ENCODE measurements around the gene ECD. TPM values are rescaled to one million over a fixed set of nuclear protein-coding genes. Genes with fewer than 3 reads are reported as not detected.

The ECD gene
- total and polyA plus RNA-seq, 10 of the 15 experiments (the other 5 are each of a cell fraction or from before 2014, with no cell fraction given): 27.3 to 61.6 (median 44.0) TPM

DNA sequence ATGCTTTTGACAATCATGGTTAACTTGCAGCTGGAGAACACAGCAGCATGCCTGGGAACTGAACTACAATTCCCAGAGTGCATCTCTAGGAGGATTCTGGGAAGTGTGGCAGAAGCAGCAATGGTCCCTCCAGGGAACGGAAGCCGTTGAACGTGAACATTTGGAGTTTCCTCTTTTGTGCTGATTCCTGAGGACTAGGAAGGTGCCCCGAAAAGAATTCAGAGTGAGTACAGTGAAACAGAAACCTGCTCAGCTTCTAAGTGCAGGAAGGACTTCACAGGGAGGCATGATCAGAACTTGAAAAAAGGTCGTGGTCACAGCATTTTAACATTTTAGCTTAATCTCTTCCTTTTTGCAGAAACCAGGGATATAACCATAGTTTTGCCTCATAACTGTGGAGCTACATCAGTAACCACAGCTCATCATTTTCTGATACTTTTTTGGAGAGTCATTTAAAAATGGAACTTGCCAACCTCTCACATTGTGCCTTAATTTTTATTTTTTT, 57.4 kb downstream of the ECD start, which contains the start of gene NUDT13 (continued):
- no peak for TF ChIP-seq NR2C2 (IDR thresholded peaks at IDR 0.05; ENCODE audit: borderline replicate concordance, control insufficient read depth, insufficient read length, low read depth)
- TF ChIP-seq MYB (IDR thresholded peaks at IDR 0.05; ENCODE audit: borderline replicate concordance, low read depth, low read length): peak; percentile 54; the same call in 1 of the 2 replicates
- TF ChIP-seq MTA3 (IDR thresholded peaks at IDR 0.05; ENCODE audit: borderline replicate concordance, low read length): no peak
- TF ChIP-seq FOXK2 (IDR thresholded peaks at IDR 0.05): no peak
- TF ChIP-seq, protein P1, sequence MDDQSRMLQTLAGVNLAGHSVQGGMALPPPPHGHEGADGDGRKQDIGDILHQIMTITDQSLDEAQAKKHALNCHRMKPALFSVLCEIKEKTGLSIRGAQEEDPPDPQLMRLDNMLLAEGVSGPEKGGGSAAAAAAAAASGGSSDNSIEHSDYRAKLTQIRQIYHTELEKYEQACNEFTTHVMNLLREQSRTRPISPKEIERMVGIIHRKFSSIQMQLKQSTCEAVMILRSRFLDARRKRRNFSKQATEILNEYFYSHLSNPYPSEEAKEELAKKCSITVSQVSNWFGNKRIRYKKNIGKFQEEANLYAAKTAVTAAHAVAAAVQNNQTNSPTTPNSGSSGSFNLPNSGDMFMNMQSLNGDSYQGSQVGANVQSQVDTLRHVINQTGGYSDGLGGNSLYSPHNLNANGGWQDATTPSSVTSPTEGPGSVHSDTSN (IDR thresholded peaks at IDR 0.05; ENCODE audit: insufficient replicate concordance, low read depth, low read length): no peak
- no peak for TF ChIP-seq RCOR1 (conservative IDR thresholded peaks at IDR 0.05; ENCODE audit: low read depth, low read length)
- TF ChIP-seq, protein P2, sequence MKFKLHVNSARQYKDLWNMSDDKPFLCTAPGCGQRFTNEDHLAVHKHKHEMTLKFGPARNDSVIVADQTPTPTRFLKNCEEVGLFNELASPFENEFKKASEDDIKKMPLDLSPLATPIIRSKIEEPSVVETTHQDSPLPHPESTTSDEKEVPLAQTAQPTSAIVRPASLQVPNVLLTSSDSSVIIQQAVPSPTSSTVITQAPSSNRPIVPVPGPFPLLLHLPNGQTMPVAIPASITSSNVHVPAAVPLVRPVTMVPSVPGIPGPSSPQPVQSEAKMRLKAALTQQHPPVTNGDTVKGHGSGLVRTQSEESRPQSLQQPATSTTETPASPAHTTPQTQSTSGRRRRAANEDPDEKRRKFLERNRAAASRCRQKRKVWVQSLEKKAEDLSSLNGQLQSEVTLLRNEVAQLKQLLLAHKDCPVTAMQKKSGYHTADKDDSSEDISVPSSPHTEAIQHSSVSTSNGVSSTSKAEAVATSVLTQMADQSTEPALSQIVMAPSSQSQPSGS (IDR thresholded peaks at IDR 0.05; ENCODE audit: low read length): 0 out of 2 replicates have a peak, but pooled peaks have one; percentile 37
- TF ChIP-seq RUNX3 (IDR thresholded peaks at IDR 0.05; ENCODE audit: low read length): peak; percentile 52
- TF ChIP-seq, protein P3, sequence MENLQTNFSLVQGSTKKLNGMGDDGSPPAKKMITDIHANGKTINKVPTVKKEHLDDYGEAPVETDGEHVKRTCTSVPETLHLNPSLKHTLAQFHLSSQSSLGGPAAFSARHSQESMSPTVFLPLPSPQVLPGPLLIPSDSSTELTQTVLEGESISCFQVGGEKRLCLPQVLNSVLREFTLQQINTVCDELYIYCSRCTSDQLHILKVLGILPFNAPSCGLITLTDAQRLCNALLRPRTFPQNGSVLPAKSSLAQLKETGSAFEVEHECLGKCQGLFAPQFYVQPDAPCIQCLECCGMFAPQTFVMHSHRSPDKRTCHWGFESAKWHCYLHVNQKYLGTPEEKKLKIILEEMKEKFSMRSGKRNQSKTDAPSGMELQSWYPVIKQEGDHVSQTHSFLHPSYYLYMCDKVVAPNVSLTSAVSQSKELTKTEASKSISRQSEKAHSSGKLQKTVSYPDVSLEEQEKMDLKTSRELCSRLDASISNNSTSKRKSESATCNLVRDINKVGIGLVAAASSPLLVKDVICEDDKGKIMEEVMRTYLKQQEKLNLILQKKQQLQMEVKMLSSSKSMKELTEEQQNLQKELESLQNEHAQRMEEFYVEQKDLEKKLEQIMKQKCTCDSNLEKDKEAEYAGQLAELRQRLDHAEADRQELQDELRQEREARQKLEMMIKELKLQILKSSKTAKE (IDR thresholded peaks at IDR 0.05; ENCODE audit: low read depth, poor library complexity, severe bottlenecking): peak; percentile 27
- TF ChIP-seq, protein P4, sequence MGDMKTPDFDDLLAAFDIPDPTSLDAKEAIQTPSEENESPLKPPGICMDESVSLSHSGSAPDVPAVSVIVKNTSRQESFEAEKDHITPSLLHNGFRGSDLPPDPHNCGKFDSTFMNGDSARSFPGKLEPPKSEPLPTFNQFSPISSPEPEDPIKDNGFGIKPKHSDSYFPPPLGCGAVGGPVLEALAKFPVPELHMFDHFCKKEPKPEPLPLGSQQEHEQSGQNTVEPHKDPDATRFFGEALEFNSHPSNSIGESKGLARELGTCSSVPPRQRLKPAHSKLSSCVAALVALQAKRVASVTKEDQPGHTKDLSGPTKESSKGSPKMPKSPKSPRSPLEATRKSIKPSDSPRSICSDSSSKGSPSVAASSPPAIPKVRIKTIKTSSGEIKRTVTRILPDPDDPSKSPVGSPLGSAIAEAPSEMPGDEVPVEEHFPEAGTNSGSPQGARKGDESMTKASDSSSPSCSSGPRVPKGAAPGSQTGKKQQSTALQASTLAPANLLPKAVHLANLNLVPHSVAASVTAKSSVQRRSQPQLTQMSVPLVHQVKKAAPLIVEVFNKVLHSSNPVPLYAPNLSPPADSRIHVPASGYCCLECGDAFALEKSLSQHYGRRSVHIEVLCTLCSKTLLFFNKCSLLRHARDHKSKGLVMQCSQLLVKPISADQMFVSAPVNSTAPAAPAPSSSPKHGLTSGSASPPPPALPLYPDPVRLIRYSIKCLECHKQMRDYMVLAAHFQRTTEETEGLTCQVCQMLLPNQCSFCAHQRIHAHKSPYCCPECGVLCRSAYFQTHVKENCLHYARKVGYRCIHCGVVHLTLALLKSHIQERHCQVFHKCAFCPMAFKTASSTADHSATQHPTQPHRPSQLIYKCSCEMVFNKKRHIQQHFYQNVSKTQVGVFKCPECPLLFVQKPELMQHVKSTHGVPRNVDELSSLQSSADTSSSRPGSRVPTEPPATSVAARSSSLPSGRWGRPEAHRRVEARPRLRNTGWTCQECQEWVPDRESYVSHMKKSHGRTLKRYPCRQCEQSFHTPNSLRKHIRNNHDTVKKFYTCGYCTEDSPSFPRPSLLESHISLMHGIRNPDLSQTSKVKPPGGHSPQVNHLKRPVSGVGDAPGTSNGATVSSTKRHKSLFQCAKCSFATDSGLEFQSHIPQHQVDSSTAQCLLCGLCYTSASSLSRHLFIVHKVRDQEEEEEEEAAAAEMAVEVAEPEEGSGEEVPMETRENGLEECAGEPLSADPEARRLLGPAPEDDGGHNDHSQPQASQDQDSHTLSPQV (IDR thresholded peaks at IDR 0.05): peak; percentile 100
- TF ChIP-seq, protein P5, sequence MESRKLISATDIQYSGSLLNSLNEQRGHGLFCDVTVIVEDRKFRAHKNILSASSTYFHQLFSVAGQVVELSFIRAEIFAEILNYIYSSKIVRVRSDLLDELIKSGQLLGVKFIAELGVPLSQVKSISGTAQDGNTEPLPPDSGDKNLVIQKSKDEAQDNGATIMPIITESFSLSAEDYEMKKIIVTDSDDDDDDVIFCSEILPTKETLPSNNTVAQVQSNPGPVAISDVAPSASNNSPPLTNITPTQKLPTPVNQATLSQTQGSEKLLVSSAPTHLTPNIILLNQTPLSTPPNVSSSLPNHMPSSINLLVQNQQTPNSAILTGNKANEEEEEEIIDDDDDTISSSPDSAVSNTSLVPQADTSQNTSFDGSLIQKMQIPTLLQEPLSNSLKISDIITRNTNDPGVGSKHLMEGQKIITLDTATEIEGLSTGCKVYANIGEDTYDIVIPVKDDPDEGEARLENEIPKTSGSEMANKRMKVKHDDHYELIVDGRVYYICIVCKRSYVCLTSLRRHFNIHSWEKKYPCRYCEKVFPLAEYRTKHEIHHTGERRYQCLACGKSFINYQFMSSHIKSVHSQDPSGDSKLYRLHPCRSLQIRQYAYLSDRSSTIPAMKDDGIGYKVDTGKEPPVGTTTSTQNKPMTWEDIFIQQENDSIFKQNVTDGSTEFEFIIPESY (IDR thresholded peaks at IDR 0.05): no peak
- TF ChIP-seq TCF3 (IDR thresholded peaks at IDR 0.05; ENCODE audit: borderline replicate concordance, insufficient read depth, low read depth, low read length): no peak
- TF ChIP-seq KLF5 (IDR thresholded peaks at IDR 0.05; ENCODE audit: partially characterized antibody): no peak
- no peak for TF ChIP-seq ZNF274 (IDR thresholded peaks at IDR 0.05; ENCODE audit: insufficient read depth, insufficient read length)
- 0 out of 2 replicates have a peak, but pooled peaks have one; percentile 4 for TF ChIP-seq SMC3 (IDR thresholded peaks at IDR 0.05; ENCODE audit: borderline replicate concordance, low read length)
- TF ChIP-seq, protein P6, sequence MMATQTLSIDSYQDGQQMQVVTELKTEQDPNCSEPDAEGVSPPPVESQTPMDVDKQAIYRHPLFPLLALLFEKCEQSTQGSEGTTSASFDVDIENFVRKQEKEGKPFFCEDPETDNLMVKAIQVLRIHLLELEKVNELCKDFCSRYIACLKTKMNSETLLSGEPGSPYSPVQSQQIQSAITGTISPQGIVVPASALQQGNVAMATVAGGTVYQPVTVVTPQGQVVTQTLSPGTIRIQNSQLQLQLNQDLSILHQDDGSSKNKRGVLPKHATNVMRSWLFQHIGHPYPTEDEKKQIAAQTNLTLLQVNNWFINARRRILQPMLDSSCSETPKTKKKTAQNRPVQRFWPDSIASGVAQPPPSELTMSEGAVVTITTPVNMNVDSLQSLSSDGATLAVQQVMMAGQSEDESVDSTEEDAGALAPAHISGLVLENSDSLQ (IDR thresholded peaks at IDR 0.05): no peak
- 0 out of 2 replicates have a peak, but pooled peaks have one; percentile 67 for TF ChIP-seq STAT3 (IDR thresholded peaks at IDR 0.05; ENCODE audit: low read depth, low read length)
- TF ChIP-seq TARDBP (IDR thresholded peaks at IDR 0.05; ENCODE audit: borderline replicate concordance): peak; percentile 92
